Stomach (tissue), 9 donors: Measurements from ENCODE around the gene MBD3L5. TPM values are rescaled to one million over a fixed set of nuclear protein-coding genes. Genes with fewer than 3 reads are reported as not detected.
A peak's percentile ranks its signal among the peaks of the same experiment; 100 is the strongest.

Experiments used
- DNase-seq, 2 donors: peaks; one replicate each; pipeline versions ENCODE4 v3.0.0 to v3.0.0-alpha.2; 2013 to 2019
- H3K27ac ChIP-seq, 5 donors: fragments of 200-600 bp in 4 of 5; sonication (generic) in 4 of 5; one replicate each; pipeline ENCODE4 v1.5.1; 2013 to 2019; ENCODE audit warnings: mild to moderate bottlenecking in 1 of 5, moderate library complexity in 1 of 5
- H3K27me3 ChIP-seq, 3 donors: fragments of 200-600 bp; sonication (generic); one replicate each; pipeline ENCODE4 v1.5.1; 2017 to 2019; ENCODE audit warnings: mixed run types in 1 of 3
- H3K36me3 ChIP-seq, 4 donors: fragments of 200-600 bp; sonication (generic); 1 replicate in 3 of 4; 2 replicates in 1 of 4; pipeline ENCODE4 v1.5.1; 2016 to 2019
- H3K4me1 ChIP-seq, 4 donors: fragments of 200-600 bp; sonication (generic); one replicate each; pipeline ENCODE4 v1.5.1; 2016 to 2019
- H3K4me3 ChIP-seq, 4 donors: fragments of 200-600 bp; sonication (generic) in 3 of 4; one replicate each; pipeline ENCODE4 v1.5.1; 2016 to 2019; ENCODE audit warnings: mild to moderate bottlenecking in 1 of 4
- H3K9me3 ChIP-seq, 4 donors: fragments of 200-600 bp; sonication (generic); one replicate each; pipeline ENCODE4 v1.5.1; 2016 to 2019
- EP300 ChIP-seq: sonication (generic); formaldehyde crosslinking; IDR thresholded peaks from one replicate; pipeline ENCODE4 v1.6.1; 2017; ENCODE audit warnings: antibody characterized with exemption
- POLR2A ChIP-seq, 4 donors: fragments of 450-650 bp; IDR thresholded peaks; one replicate each; pipeline ENCODE4 v1.6.1; 2016; ENCODE audit warnings: antibody characterized with exemption in 4 of 4, control low read depth in 2 of 4, mild to moderate bottlenecking in 1 of 4, moderate library complexity in 1 of 4
- POLR2AphosphoS5 ChIP-seq, 3 donors: sonication (generic); formaldehyde crosslinking; IDR thresholded peaks; one replicate each; pipeline ENCODE4 v1.6.1; 2016; ENCODE audit warnings: antibody characterized with exemption in 3 of 3
- WGBS, 5 donors: extraction: QIAGEN DNeasy Blood & Tissue Kit in 3 of 5; methylation state at CpG; one replicate each; pipeline versions ENCODE4 v1.1.5 to v1.1.7; 2013 to 2018; 5-methylcytosine and 5-hydroxymethylcytosine counted together
- intact Hi-C: fragments of 100-400 bp; cut with DNase I; formaldehyde crosslinking; loops from one replicate; pipeline ENCODE4 v1.15.1; 2023; ENCODE audit warnings: low total_unique reads
- polyA plus RNA-seq, 3 donors: library from polyadenylated mRNA; stranded (reverse); fragments of 200-250 nt; gene quantifications; one replicate each; pipeline ENCODE4 v1.2.3, GENCODE V29; 2013
- total RNA-seq, 5 donors: library from RNA; depleted of rRNA; stranded (reverse); fragments of >200 nt; gene quantifications; one replicate each; pipeline versions ENCODE4 v1.1.0 to v1.2.3, GENCODE V29; 2014 to 2016
- TF ChIP-seq, protein P1 (sequence below), 7 experiments: fragments of 450-650 bp in 4 of 7; fragments of 200-600 bp in 3 of 7; sonication (generic) in 3 of 7; IDR thresholded peaks; one replicate each; pipeline ENCODE4 v1.5.1; 2016 to 2019; ENCODE audit warnings: antibody characterized with exemption in 7 of 7, control low read depth in 2 of 7, mild to moderate bottlenecking in 1 of 7
- donor health status: healthy with polysubstance abuse.
- donor health status: Bipolar disorder and iron deficiency.
- donor health status: healthy.

The MBD3L5 gene
- total and polyA plus RNA-seq, 8 donors = not detected

DNA sequence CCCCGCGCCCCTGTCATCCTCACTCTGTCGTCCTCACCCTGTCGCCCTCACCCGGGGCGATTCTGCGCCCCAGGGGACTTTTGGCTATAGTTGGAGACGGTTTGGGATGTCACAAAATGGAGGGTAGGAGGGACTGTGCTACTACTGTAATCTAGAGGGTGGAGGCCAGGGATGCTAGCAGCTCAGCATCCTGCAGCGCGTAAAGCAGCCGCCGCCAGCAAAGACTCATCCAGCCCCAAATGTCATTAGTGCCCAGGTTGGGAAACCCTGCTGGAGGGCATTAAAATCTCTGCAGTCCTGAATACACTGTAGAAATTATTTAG lies 39.5 kb downstream of the MBD3L5 start:
- no peak for DNase-seq
- Histone ChIP-seq H3K27ac (peak overlapping the region; percentile 81 to 96 (median 91)), H3K4me3 (peak overlapping the region; percentile 76 to 98 (median 88)), H3K9me3 (peaks cover 0 to 11% (median 2%) of the 10 kb centered on the region in 4 donors), H3K4me1 (peaks cover 9 to 16% (median 14%) of the 10 kb centered on the region in 4 donors), H3K27me3 (no peaks in the 10 kb centered on the region), H3K36me3 (peaks cover 35 to 44% (median 43%) of the 10 kb centered on the region in 4 donors)
- WGBS, 5 donors = 0 to 7% (median 1%) methylated on average over 6 to 12 of the region's 12 CpGs
- intact Hi-C loops = no loop called here
- TF ChIP-seq, protein P1, sequence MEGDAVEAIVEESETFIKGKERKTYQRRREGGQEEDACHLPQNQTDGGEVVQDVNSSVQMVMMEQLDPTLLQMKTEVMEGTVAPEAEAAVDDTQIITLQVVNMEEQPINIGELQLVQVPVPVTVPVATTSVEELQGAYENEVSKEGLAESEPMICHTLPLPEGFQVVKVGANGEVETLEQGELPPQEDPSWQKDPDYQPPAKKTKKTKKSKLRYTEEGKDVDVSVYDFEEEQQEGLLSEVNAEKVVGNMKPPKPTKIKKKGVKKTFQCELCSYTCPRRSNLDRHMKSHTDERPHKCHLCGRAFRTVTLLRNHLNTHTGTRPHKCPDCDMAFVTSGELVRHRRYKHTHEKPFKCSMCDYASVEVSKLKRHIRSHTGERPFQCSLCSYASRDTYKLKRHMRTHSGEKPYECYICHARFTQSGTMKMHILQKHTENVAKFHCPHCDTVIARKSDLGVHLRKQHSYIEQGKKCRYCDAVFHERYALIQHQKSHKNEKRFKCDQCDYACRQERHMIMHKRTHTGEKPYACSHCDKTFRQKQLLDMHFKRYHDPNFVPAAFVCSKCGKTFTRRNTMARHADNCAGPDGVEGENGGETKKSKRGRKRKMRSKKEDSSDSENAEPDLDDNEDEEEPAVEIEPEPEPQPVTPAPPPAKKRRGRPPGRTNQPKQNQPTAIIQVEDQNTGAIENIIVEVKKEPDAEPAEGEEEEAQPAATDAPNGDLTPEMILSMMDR (IDR thresholded peaks at IDR 0.05) = no peak

DNA sequence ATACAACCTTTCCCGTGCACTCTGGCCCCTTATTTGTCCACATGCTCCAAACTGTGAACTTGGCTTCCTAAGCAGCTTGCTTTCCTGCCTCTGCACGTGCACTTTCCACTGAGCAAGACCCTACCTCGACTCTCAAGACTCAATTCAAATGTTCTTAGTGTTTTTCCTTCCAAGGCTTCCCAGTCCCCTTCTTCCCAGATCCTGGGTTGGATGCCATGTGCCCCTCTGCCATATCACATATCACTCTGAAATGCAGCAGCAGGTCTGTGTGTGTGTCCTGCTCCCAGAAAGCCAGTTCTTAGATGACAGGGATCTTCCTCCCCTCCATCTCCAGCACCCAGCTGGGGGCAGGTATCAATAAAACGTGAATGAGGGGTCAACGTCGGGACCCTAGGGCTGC lies 42.2 kb downstream of the MBD3L5 start:
- WGBS, 5 donors = 95 to 98% (median 97%) methylated on average over 6 of the region's 6 CpGs
- Histone ChIP-seq H3K4me3 (no peak overlapping the region), H3K4me1 (peaks cover 9 to 16% (median 14%) of the 10 kb centered on the region in 4 donors), H3K27me3 (no peaks in the 10 kb centered on the region), H3K36me3 (peaks cover 62 to 71% (median 70%) of the 10 kb centered on the region in 4 donors), H3K27ac (no peak overlapping the region), H3K9me3 (peaks cover 4 to 37% (median 25%) of the 10 kb centered on the region in 4 donors)
- intact Hi-C loops = no loop called here
- TF ChIP-seq POLR2AphosphoS5 (IDR thresholded peaks at IDR 0.05) = no peak
- TF ChIP-seq, protein P1 (IDR thresholded peaks at IDR 0.05) = no peak
- no peak for TF ChIP-seq EP300
- TF ChIP-seq POLR2A (IDR thresholded peaks at IDR 0.05) = no peak
- no peak for DNase-seq

DNA sequence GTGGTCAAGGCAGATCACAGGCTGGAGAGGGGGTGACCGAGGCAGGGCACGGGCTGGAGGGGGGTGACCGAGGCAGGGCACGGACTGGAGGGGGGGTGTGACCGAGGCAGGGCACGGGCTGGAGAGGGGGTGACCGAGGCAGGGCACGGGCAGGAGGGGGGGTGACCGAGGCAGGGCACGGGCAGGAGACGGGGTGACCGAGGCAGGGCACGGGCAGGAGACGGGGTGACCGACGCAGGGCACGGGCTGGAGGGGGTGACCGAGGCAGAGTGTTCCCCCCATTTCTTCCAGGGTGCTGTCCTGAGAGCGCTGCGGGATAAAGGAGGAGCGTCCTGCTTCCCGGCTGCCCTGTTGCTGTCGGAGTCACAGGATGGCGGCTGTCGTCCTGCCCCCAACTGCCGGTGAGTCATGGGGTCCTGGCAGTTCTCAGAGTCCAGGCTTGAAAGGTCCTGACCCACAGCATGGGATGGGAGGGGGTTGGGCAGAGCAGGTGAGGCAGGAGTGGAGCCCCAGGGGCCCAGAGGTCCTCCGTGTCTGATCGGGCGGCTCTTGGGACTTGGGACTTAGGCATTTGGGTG lies 44.4 kb downstream of the MBD3L5 start:
- Histone ChIP-seq H3K9me3 (peaks cover 25 to 60% (median 48%) of the 10 kb centered on the region in 4 donors), H3K27me3 (no peaks in the 10 kb centered on the region), H3K4me1 (peaks cover 9 to 15% (median 12%) of the 10 kb centered on the region in 4 donors), H3K36me3 (peaks cover 82 to 93% (median 92%) of the 10 kb centered on the region in 4 donors), H3K27ac (no peak overlapping the region), H3K4me3 (no peak overlapping the region)
- DNase-seq = no peak
- TF ChIP-seq POLR2A (IDR thresholded peaks at IDR 0.05) = no peak
- TF ChIP-seq, protein P1 (IDR thresholded peaks at IDR 0.05) = no peak
- no peak for TF ChIP-seq POLR2AphosphoS5 (IDR thresholded peaks at IDR 0.05)
- TF ChIP-seq EP300 = no peak
- WGBS, 5 donors = 94 to 99% (median 98%) methylated on average over 19 to 29 of the region's 29 CpGs
- intact Hi-C loops = no loop called here

DNA sequence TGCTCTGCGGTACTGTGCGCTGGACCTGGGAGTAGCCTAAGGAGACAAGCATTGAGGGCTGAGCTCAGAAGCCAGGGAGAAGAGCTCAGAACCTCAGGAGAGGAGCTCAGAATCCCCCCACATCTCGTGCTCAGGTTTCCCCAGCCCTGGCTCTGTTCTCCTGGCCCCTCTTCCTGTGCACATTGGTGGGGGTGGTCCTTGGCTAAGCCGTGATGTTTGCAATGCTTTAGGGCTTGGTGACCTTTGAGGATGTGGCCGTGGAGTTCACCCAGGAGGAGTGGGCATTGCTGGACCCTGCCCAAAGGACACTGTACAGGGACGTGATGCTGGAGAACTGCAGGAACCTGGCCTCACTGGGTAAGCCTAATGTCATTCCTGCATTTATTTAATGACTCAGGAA lies 45.8 kb downstream of the MBD3L5 start:
- TF ChIP-seq, protein P1 (IDR thresholded peaks at IDR 0.05) = no peak
- peaks cover 36 to 73% (median 61%) of the 10 kb centered on the region in 4 donors for H3K9me3 ChIP-seq
- peaks cover 94 to 100% (median 99%) of the 10 kb centered on the region in 4 donors for H3K36me3 ChIP-seq
- no peak overlapping the region for H3K4me3 ChIP-seq
- peaks cover 0 to 2% (median 0%) of the 10 kb centered on the region in 4 donors for H3K4me1 ChIP-seq
- H3K27me3 ChIP-seq = no peaks in the 10 kb centered on the region
- intact Hi-C loops = no loop called here
- no peak overlapping the region for H3K27ac ChIP-seq
- DNase-seq = no peak
- 95 to 100% (median 97%) methylated on average over 5 to 6 of the region's 6 CpGs for WGBS, 5 donors
